HG02938 (cell line): ENCODE data around the gene OSBPL9.

Experiments
- ATAC-seq: cut with Tn5 transposase; IDR thresholded peaks from one replicate; pipeline ENCODE4 v1.9.1; 2021; ENCODE audit warnings: mild to moderate bottlenecking, moderate library complexity; ENCODE audit not compliant: unreplicated experiment

The OSBPL9 gene

GRCh38 chr1:51733793-51734522 is 117.1 kb downstream of the OSBPL9 start:
- ATAC-seq = no peak

- no peak for ATAC-seq
Observed at GRCh38 chr1:51734896-51735745, 118.2 kb downstream of the OSBPL9 start.

GRCh38 chr1:51735746-51736254 is 118.9 kb downstream of the OSBPL9 start:
- ATAC-seq = no peak

GRCh38 chr1:51736702-51737101 is 119.8 kb downstream of the OSBPL9 start:
- no peak for ATAC-seq

GRCh38 chr1:51738681-51739080 is 121.8 kb downstream of the OSBPL9 start:
- no peak for ATAC-seq

- ATAC-seq = no peak
Observed at GRCh38 chr1:51740652-51741051, 123.8 kb downstream of the OSBPL9 start.

- no peak for ATAC-seq
Observed at GRCh38 chr1:51741121-51741681, 124.3 kb downstream of the OSBPL9 start.

GRCh38 chr1:51744506-51745303 is 127.8 kb downstream of the OSBPL9 start:
- no peak for ATAC-seq

- ATAC-seq = no peak
Observed at GRCh38 chr1:51745304-51745570, 128.3 kb downstream of the OSBPL9 start.

- ATAC-seq = no peak
Observed at GRCh38 chr1:51749151-51749550, 132.3 kb downstream of the OSBPL9 start.

GRCh38 chr1:51750218-51750617 is 133.3 kb downstream of the OSBPL9 start:
- no peak for ATAC-seq

- ATAC-seq = no peak
Observed at GRCh38 chr1:51750729-51751128, 133.8 kb downstream of the OSBPL9 start.

- no peak for ATAC-seq
Observed at GRCh38 chr1:51752073-51752948, 135.4 kb downstream of the OSBPL9 start.

- ATAC-seq = no peak
Observed at GRCh38 chr1:51753969-51754368, 137.1 kb downstream of the OSBPL9 start.

- no peak for ATAC-seq
Observed at GRCh38 chr1:51754666-51755065, 137.8 kb downstream of the OSBPL9 start.

GRCh38 chr1:51755437-51755836 is 138.5 kb downstream of the OSBPL9 start:
- no peak for ATAC-seq

GRCh38 chr1:51756290-51756689 is 139.4 kb downstream of the OSBPL9 start:
- no peak for ATAC-seq

GRCh38 chr1:51758310-51758709 is 141.4 kb downstream of the OSBPL9 start:
- no peak for ATAC-seq

- no peak for ATAC-seq
Observed at GRCh38 chr1:51760872-51761271, 144.0 kb downstream of the OSBPL9 start.

- ATAC-seq = no peak
Observed at GRCh38 chr1:51761351-51761750, 144.5 kb downstream of the OSBPL9 start.
